GM21717 (cell line): Measurements from ENCODE around the gene ZNF488.
"Not testable (repeated sequence)": the region's sequence is repeated elsewhere in the genome, so short reads cannot be mapped to it uniquely, and the experiment has no call there.

Experiments used
- ATAC-seq: cut with Tn5 transposase; IDR thresholded peaks from one replicate; pipeline ENCODE4 v1.9.1; 2021; ENCODE audit warnings: mild to moderate bottlenecking, moderate library complexity; ENCODE audit not compliant: unreplicated experiment

ZNF488 gene, protein sequence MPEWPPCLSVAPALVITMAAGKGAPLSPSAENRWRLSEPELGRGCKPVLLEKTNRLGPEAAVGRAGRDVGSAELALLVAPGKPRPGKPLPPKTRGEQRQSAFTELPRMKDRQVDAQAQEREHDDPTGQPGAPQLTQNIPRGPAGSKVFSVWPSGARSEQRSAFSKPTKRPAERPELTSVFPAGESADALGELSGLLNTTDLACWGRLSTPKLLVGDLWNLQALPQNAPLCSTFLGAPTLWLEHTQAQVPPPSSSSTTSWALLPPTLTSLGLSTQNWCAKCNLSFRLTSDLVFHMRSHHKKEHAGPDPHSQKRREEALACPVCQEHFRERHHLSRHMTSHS

DNA sequence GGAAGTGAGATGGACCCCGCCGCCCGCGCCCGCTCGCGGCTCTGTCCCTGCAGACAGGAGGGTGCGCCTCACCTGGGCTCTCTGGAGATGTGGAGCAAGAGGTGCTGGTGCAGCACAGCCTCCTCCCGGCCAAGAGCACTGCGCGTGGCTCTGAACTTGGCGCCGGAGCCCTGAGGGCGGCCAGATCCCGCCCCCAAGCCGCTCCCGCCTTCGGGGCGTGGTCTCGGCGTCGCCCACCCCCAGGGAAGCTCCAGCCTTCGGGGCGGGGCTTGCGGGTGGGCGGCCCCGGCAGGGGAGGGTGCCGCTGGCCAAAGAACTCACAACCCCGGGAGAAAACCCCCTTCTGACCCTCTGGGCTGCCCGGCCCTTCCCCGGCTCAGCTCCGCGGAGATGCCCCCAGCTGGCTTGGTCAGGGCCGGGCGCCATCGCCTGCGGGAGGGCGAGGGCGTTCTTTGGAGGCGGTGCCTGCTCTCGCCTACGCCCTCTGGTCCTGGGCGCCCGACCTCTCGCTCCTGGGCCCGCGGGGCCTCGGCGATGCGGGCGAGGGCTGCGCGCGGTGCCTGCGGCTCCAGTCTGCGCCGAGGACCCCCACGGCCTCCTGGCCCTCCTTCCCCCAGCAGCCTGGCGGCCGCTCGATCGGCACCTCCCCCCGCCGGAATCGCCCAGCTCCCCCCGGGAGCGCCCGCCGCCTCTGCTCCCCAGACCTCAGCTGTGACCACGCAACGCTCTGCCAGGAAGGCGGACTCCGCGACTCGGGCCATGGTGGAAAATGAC, at the start of gene ZNF488:
Gene ZNF488 (minus strand): TSS at position 146 of the 774 bp plus-strand sequence. CDS start 15,464 bp downstream, outside the sequence.
- ATAC-seq, result peak; percentile 93

DNA sequence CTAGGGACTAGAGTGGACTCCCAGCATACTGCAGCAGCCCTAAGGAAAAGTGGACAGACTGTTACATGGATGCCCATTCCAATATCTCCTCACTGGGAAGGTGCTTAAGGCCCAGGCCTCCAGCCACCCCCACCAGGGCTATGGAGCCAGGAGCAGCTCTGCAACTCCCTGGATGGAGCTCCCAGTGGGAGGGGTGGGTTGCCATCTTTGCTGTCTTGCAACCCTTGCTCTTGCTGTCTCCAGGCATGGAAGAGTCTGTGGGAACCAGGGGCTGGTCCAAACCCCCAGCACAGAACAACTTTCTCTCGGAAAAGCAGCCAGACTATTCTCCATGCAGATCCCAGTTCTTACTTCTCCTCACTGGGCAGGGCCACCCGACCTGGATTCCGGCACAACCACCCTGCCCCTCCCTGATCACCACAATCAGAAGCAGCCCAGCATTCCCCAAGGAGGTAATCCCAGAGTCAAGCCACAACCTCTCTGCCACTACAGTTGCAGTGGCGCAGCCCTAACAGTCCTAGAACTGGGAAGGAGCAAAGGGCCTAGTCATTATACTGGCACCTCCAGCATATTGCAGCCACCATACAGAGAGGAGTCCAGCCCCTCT, 41.8 kb upstream of the ZNF488 start:
- ATAC-seq, result no peak

DNA sequence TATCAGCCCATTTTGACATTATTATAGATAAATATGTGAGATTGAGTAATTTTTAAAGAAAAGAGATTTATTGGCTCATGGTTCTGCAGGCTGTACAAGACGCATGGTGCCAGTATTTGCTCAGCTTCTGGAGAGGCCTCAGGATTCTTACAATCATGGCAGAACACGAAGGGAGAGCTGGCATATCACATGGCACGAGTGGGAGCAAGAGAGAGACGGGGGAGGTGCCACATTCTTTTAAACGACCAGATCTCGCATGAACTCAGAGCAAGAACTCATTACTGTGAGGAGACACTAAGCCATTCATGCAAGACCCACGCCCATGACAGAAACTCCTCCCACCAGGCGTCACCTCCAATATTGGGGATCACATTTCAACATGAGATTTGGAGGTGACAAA, 40.1 kb upstream of the ZNF488 start:
- no peak for ATAC-seq

DNA sequence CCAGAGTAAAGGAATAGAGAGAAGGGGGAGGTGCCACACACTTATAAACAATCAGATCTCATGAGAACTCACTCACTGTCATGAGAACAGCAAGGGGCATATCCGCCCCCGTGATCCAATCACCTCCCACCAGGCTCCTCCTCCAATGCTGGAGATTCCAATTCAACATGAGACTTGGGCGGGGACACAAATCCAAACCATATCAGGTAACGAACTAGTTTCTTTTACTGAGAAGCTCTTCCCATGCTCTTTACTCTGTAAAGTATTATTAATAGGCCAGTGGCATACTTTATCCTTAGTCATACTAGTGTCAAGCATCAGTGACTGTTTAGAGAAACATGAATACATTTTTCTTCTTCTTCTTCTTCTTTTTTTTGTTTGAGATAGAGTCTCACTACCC, 39.4 kb upstream of the ZNF488 start:
- no peak for ATAC-seq

DNA sequence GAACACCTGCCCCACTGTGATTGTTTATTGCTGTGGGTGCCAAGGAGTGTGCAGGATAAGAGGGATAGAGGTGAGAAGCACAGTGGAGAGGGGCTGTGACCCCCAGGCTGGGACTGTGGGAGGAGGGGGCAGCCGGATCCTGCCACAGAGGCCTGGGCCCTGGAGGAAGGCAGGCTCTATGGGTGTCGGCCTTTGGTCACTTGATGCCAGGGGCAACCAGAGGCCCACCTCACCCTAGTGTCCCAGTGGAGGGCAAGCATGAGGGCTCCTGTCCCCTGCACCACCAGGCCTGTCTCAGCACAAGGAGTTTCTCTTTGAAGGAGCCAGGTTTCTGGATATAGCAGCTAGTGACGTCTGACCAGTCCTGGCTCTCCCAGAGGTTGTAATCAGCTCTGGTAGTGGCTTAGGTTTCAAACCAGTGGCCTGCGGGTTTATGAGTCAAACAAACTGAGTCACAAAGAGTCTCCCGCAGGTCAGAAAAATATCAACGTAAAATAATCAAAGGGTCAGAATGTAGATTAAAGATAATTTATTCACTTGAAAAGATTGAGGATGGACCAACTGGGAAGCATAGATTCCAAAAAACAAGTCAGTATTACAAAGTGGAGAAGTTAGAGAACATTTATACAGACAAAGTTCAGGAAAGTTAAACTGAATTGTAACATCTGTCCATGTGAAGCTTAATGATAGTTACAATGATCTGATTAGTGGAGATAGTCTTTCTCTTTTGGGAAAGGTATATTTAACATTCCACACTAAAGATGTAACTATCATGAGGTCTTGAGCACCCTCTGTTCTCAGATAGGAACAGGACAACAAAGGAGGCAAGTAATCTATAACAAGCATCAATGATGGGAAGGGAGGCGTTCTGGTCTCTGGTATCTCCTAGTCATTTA, 37.2 kb upstream of the ZNF488 start:
- no peak for ATAC-seq

DNA sequence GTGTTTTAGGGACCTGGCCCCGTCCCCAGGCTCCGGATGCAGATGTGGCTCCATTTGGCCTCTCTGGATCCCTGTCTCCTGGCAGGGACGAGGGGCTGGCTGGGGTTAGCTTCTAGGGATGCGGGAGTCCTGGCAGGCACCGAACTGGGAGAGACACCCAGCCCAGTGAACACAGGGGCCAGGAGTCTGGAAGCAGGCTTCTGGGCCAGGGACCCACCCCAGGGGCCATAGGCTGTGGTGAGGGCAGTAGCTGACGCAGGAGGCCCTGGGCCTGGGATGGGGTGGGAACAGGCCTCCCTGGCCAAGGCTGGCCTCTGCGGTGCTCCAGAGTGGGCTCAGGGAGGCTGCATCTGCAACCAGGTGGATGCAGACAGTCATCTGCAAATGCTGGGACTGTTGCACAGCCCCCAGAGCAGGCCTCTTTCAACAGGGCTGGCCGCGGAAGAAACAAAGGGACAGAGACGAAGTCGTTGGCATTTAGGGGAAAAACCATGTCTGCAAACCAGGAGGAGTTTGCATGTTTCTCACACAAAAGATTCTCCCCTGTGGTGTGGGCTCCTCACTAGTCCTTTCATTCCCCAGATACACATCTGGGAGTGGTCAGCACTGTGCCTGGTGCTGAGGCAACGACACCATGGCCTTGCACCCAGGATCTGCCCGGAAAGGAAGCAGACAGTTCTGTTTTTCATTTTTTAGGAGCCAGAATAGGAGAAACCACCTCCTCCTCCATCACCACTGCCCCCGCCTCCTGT, 36.4 kb upstream of the ZNF488 start:
- ATAC-seq, result no peak

DNA sequence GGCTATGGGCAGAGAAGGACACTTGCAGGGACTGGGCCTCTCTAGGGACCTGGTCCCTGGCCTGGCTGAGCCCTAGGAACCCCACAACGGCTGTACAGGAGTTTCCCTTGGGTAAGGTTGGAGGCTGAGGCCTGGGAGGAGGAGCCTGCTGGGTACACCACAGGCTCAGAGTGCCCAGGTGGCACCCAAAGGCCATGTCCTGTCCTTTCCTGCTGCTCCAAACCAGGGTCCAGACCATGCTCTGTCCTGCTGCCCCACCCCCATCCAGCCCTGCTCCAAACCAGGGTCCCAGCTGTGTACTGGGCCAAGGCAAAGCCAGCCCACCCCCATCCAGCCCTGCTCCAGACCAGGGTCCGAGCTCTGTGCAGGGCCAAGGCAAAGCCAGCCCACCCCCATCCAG, 35.3 kb upstream of the ZNF488 start:
- no peak for ATAC-seq

DNA sequence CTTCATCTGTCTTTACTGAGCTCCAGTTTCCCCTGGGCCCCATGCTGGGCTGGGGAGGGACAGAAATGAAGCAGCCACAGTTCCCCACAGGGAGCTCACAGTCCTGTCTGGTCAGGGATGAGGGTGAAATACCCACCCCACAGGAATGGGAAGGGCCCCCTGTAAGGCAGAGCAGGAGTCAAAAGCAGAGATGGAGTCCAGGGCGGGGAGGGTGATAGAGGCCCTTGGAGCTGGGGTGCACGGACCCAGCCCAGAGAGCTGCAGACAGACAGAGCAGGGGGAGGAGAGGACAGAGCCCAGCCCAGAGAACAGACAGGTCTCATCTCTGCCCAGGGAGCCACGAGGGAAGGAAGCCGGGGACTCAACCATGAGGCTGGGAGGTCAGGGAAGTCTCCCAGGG, 34.9 kb upstream of the ZNF488 start:
- no peak for ATAC-seq

DNA sequence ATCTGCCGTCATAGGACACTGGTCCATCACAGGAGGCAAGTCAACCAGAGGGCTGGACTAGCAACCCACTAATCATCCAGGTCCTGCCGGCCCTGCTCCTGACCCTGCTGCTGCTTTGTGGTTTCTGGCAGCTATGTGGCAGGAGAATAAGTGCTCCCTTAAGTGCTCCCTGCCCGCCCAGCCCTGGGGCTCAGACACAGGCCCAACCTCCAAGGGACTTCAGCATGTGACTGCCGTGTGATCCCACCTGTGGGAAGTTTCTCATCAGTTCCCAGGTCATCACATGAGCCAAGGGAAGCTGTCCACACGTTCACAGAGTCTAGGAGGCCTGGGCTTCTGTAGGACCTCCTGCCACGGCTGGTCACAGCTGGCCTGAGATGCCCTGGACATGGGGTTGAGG, 34.2 kb upstream of the ZNF488 start:
- ATAC-seq, result no peak

DNA sequence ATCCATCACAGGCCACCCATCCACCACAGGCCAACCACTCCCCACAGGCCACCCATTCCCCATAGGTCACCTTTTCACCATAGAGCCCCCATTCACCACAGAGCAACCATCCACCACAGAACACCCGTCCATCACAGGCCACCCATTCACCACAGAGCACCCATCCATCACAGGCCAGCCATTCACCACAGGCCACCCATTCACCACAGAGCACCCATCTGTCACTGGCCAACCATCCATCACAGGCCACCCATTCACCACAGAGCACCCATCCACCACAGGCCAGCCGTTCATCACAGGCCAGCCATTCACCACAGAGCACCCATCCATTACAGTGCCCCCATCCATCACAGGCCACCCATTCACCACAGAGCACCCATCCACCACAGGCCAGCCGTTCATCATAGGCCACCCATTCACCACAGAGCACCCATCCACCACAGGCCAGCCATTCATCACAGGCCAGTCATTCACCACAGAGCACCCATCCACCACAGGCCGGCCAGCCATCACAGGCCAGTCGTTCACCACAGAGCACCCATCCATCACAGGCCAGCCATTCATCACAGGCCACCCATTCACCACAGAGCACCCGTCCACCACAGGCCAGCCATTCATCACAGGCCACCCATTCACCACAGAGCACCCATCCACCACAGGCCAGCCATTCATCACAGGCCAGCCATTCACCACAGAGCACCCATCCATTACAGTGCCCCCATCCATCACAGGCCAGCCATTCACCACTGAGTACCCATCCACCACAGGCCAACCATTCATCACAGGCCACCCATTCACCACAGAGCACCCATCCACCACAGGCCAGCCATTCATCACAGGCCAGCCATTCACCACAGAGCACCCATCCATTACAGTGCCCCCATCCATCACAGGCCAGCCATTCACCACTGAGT, 32.5 kb upstream of the ZNF488 start:
- not testable (repeated sequence) for ATAC-seq

DNA sequence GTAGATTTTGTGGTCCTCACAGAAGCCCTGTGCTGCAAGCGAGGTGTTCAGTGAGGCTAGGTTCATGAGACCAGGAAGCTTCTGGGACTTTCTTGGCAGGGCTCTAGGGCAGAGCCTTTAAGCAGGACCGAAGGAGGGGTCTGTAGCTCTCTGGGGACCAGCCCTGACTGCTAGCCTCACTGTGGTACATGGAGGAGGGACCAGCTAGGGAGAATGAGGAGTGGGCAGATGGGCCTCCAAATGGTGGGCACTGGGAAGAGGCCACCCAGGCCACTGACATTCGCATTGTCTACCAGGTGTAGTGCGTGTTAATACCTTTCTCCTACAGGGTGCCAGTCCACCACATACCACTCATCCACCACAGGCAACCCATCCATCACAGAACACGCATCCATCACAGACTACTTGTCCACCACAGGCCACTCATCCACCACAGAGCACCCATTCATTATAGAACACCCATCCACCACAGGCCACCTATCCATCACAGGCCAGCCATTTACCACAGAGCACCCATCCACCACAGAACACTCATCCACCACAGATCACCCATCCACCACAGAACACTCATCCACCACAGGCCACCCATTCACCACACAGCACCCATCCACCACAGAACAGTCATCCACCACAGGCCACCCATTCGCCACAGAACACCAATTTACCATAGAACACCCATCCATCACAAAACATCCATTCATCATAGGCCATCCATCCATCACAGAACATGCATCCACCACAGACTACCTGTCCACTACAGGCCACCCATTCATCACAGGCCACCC, 31.6 kb upstream of the ZNF488 start:
- no peak for ATAC-seq

DNA sequence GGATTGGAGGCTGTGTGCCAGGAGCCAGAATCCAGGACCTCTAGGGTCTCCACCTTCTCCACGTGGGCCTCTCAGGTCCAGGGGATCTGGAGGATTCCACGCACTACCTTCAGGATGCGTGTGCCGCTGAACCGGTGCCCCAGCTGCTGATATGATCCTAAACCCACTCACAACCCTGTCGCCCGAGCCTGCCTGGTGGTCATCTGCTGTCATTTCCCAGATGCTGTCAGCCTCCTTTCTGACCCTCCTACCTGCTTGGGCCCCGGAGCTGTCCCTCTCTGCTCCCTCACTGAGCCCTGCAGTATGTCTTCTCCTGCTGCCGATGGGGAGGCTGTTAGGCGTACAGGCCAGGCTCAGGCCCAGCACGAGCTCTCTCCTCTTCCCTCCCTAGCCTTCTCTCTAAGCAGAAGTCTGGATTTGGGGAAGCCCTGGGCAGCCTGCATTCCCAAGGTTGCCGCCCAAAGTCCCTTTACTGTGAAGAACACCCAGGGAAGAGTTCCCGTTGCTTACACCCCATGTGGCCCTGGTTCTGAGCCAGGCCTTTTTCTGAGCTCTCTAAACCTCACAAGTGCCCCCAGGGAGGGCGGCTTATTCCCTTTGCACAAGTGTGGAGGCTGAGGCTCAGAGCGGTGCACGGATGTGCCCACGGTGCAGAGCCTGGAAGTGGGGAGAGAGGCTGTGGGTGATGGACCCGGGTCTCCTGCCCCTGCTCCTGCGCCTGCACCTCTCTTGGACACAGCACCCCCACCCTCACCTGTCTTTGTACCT, 30.8 kb upstream of the ZNF488 start:
- no peak for ATAC-seq

DNA sequence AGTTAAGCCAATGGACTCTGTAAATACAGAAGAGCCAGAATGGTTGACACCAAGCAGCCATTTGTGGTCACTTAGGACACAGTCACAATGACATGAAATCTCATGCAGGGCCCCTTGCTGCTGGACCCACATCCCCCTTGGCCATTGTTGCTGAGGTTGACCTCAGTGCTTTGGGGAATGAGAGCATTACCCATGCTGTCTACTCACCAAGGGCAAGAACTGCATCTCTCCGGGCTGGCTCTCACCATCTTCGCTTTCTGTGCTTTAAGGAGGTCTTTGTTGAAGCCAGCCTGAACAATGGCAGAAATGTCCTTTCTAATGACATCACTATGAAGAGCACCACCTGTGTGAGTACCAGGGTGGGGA, 30.1 kb upstream of the ZNF488 start:
- no peak for ATAC-seq

DNA sequence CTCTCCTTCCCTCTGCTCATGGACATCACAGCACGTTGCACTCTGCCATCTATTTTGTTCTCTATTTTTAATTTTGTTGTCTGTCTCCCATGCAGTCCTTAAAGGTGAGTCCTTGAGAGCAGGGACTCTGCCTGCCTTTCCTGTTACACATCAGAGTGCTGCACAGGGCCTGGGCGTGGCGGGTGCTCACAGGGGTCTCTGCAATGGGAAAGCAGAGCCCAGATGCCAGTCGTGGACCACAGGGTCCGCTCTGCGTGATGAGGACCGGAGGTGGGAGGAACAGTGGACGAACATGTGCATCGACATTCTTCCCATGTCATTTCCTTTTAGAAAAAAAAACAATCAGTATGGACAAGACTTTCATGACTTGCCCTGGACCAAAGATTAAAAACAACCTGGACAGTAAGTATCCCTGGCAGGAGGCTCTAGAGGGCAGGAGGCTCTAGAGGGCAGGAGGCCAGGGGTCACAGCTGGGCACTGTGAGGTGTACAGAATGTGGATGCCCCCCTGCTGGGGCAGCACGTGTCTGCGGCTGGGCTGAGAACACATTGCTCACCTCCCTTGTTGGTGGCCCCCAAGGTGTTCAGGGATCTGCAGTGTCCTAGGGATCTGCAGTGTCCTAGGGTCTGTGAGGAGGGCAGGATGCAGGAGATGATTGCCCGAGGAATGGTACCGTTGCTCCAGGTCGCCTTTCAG, 29.6 kb upstream of the ZNF488 start:
- no peak for ATAC-seq

DNA sequence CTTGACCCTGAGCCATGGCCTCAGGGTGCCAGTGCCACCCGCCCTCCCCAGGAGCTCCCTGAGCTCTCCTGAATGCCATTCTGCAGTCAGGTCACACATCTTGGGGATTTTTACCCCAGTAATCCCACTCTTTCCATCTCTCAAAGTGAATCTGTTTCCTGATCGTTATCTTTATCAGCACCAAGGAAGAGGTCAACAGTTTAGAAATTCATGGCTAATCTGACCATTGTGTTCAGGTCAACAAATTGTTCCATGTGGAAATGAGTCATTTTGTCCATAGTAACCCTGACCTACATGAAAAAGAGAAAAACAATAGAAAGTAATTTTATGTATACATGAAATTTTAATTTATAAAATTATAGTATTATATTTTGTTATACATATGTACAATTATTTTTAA, 28.8 kb upstream of the ZNF488 start:
- no peak for ATAC-seq

DNA sequence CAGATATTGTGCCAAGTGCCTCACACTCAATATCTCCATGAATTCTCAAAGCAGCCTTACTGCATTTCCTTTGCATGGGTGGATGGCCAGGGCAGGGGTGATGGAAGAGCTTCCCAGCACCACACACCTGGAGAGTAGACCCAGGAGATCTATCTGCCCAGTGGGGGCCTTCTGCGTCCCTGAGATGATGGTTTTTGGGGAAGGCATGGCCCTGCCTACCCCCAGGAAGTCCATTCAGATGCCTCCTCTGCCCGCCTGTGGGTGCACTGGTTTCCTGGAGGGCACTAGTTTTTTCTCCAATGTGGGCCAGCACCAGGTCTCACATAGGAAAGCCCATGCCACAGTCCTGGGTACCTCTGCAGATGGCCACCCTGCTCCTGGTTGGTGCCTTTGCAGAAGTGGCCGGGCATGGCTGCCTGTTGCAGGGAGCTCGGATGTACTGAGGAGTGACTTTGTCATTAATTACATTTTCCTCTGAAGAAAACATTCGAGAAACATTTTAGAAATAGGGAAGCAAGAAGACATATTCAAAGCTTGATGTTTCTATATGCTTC, 28.2 kb upstream of the ZNF488 start:
- no peak for ATAC-seq

DNA sequence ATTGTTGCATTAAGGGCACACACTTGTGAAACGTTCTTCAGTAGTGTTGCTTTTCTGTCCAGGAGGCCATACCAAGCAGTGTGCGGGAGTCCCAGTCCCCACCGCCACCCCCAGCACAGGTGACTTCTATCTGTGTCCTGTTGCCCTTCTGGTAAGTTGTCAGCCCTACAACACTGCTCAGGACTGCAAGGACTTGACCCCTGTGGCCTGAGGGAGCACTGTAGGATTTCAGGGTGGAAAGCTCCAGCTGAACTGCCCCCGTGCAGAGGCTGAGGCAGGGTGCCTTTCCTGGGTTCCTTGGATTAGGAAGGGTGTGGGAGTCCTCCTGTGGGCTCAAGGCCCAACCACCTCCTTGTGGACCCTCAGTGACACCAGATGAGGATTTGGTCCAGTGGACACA, 26.8 kb upstream of the ZNF488 start:
- no peak for ATAC-seq
